IPS-18a (cell line): Measurements from ENCODE around the gene RARRES2.

Experiments used
- H3K27ac ChIP-seq: one replicate; pipeline ENCODE4 v1.5.1; 2013; ENCODE audit warnings: low read length
- H3K27me3 ChIP-seq: one replicate; pipeline ENCODE4 v1.6.1; 2013; ENCODE audit warnings: mild to moderate bottlenecking, low read length; ENCODE audit not compliant: control insufficient read depth, insufficient read depth
- H3K36me3 ChIP-seq: one replicate; pipeline ENCODE4 v1.6.1; 2013; ENCODE audit warnings: low read depth, low read length; ENCODE audit not compliant: control insufficient read depth
- H3K4me1 ChIP-seq: one replicate; pipeline ENCODE4 v1.6.1; 2013; ENCODE audit warnings: low read depth, low read length; ENCODE audit not compliant: control insufficient read depth
- H3K4me3 ChIP-seq: one replicate; pipeline ENCODE4 v1.5.1; 2013; ENCODE audit warnings: low read length
- H3K9ac ChIP-seq: one replicate; pipeline ENCODE4 v1.6.1; 2013; ENCODE audit warnings: mild to moderate bottlenecking, low read length, moderate library complexity
- H3K9me3 ChIP-seq: one replicate; pipeline ENCODE4 v1.6.1; 2013; ENCODE audit warnings: low read depth, low read length; ENCODE audit not compliant: control insufficient read depth

Gene RARRES2

GRCh38 chr7:150358988-150359621 is 17.7 kb upstream of the RARRES2 start:
- no peak overlapping the region for H3K9ac ChIP-seq
- no peaks in the 10 kb centered on the region for H3K27me3 ChIP-seq
- H3K27ac ChIP-seq, result no peak overlapping the region
- no peak overlapping the region for H3K4me3 ChIP-seq
- no peaks in the 10 kb centered on the region for H3K9me3 ChIP-seq
- no peaks in the 10 kb centered on the region for H3K36me3 ChIP-seq
- peaks cover 33% of the 10 kb centered on the region for H3K4me1 ChIP-seq

GRCh38 chr7:150358433-150358832 is 17.0 kb upstream of the RARRES2 start:
- Histone ChIP-seq H3K4me1 (peaks cover 30% of the 10 kb centered on the region), H3K9ac (no peak overlapping the region), H3K36me3 (no peaks in the 10 kb centered on the region), H3K4me3 (no peak overlapping the region), H3K27me3 (no peaks in the 10 kb centered on the region), H3K9me3 (no peaks in the 10 kb centered on the region), H3K27ac (no peak overlapping the region)

GRCh38 chr7:150357771-150358427 is 16.5 kb upstream of the RARRES2 start:
- Histone ChIP-seq H3K27ac (no peak overlapping the region), H3K4me1 (peaks cover 27% of the 10 kb centered on the region), H3K4me3 (no peak overlapping the region), H3K27me3 (no peaks in the 10 kb centered on the region), H3K9me3 (no peaks in the 10 kb centered on the region), H3K9ac (no peak overlapping the region), H3K36me3 (no peaks in the 10 kb centered on the region)

- no peaks in the 10 kb centered on the region for H3K36me3 ChIP-seq
- no peaks in the 10 kb centered on the region for H3K9me3 ChIP-seq
- no peak overlapping the region for H3K4me3 ChIP-seq
- H3K4me1 ChIP-seq, result peaks cover 21% of the 10 kb centered on the region
- H3K27ac ChIP-seq, result no peak overlapping the region
- no peak overlapping the region for H3K9ac ChIP-seq
- H3K27me3 ChIP-seq, result no peaks in the 10 kb centered on the region
Observed at GRCh38 chr7:150357270-150357669, 15.8 kb upstream of the RARRES2 start.

- Histone ChIP-seq H3K4me1 (peaks cover 12% of the 10 kb centered on the region), H3K27ac (no peak overlapping the region), H3K9ac (no peak overlapping the region), H3K36me3 (no peaks in the 10 kb centered on the region), H3K4me3 (no peak overlapping the region), H3K9me3 (no peaks in the 10 kb centered on the region), H3K27me3 (no peaks in the 10 kb centered on the region)
Observed at GRCh38 chr7:150356265-150356897, 15.0 kb upstream of the RARRES2 start.

GRCh38 chr7:150355666-150356059 is 14.2 kb upstream of the RARRES2 start:
- peaks cover 9% of the 10 kb centered on the region for H3K4me1 ChIP-seq
- H3K4me3 ChIP-seq, result no peak overlapping the region
- H3K9ac ChIP-seq, result no peak overlapping the region
- no peaks in the 10 kb centered on the region for H3K9me3 ChIP-seq
- no peaks in the 10 kb centered on the region for H3K27me3 ChIP-seq
- H3K36me3 ChIP-seq, result no peaks in the 10 kb centered on the region
- no peak overlapping the region for H3K27ac ChIP-seq

GRCh38 chr7:150351587-150352194 is 10.3 kb upstream of the RARRES2 start:
- H3K9me3 ChIP-seq, result no peaks in the 10 kb centered on the region
- no peaks in the 10 kb centered on the region for H3K36me3 ChIP-seq

GRCh38 chr7:150346922-150347321 is 5.5 kb upstream of the RARRES2 start:
- Histone ChIP-seq H3K4me3 (no peak overlapping the region), H3K36me3 (no peaks in the 10 kb centered on the region), H3K9ac (no peak overlapping the region), H3K27me3 (peaks cover 23% of the 10 kb centered on the region), H3K27ac (no peak overlapping the region), H3K9me3 (peaks cover 8% of the 10 kb centered on the region), H3K4me1 (peaks cover 5% of the 10 kb centered on the region)

More at GRCh38 chr7:150351587-150352194, 10.3 kb upstream of the RARRES2 start:
- Histone ChIP-seq H3K27ac (no peak overlapping the region), H3K4me1 (no peaks in the 10 kb centered on the region), H3K27me3 (no peaks in the 10 kb centered on the region), H3K9ac (no peak overlapping the region), H3K4me3 (no peak overlapping the region)

GRCh38 chr7:150345012-150345411 is 3.6 kb upstream of the RARRES2 start:
- Histone ChIP-seq H3K4me1 (peaks cover 7% of the 10 kb centered on the region), H3K9me3 (peaks cover 8% of the 10 kb centered on the region), H3K9ac (no peak overlapping the region), H3K36me3 (no peaks in the 10 kb centered on the region), H3K27ac (no peak overlapping the region), H3K27me3 (peaks cover 36% of the 10 kb centered on the region), H3K4me3 (no peak overlapping the region)

- Histone ChIP-seq H3K27ac (no peak overlapping the region), H3K4me3 (no peak overlapping the region), H3K27me3 (peaks cover 39% of the 10 kb centered on the region), H3K9ac (no peak overlapping the region), H3K9me3 (peaks cover 8% of the 10 kb centered on the region), H3K4me1 (peaks cover 10% of the 10 kb centered on the region), H3K36me3 (no peaks in the 10 kb centered on the region)
Observed at GRCh38 chr7:150344299-150344698, 2.9 kb upstream of the RARRES2 start.

GRCh38 chr7:150343225-150343624 is 1.8 kb upstream of the RARRES2 start:
- Histone ChIP-seq H3K27me3 (peaks cover 39% of the 10 kb centered on the region), H3K9me3 (peaks cover 8% of the 10 kb centered on the region), H3K4me1 (peaks cover 10% of the 10 kb centered on the region), H3K4me3 (no peak overlapping the region), H3K36me3 (no peaks in the 10 kb centered on the region), H3K27ac (no peak overlapping the region), H3K9ac (no peak overlapping the region)
